Stimulated activated memory B cell treated with anti-CD40 and anti-IgM and Interleukin-4, amounts not matched to agents 10 μg/mL and 1 μg/mL and 100 μg/mL, for 72 hours (primary cell): Measurements from ENCODE around the gene CEACAM19.
A peak's percentile ranks its signal among the peaks of the same experiment; 100 is the strongest.

Source experiments
- ATAC-seq: fragments of 150-1000 bp; cut with Tn5 transposase; 2 replicates; pipeline ENCODE4 v1.10.0; 2021
- H3K27ac Mint-ChIP-seq: one replicate; pipeline ENCODE4 v1.8.0; 2022; ENCODE audit warnings: mild to moderate bottlenecking, mixed read lengths
- H3K27me3 Mint-ChIP-seq: one replicate; pipeline ENCODE4 v1.8.0; 2022; ENCODE audit warnings: mixed read lengths
- H3K36me3 Mint-ChIP-seq: one replicate; pipeline ENCODE4 v1.8.0; 2022; ENCODE audit warnings: mixed read lengths
- H3K4me1 Mint-ChIP-seq: one replicate; pipeline ENCODE4 v1.8.0; 2022; ENCODE audit warnings: mixed read lengths
- H3K4me3 Mint-ChIP-seq: one replicate; pipeline ENCODE4 v1.8.0; 2022; ENCODE audit warnings: mild to moderate bottlenecking, moderate library complexity, mixed read lengths
- H3K9me3 Mint-ChIP-seq: one replicate; pipeline ENCODE4 v1.8.0; 2022; ENCODE audit warnings: mixed read lengths

Gene CEACAM19

DNA sequence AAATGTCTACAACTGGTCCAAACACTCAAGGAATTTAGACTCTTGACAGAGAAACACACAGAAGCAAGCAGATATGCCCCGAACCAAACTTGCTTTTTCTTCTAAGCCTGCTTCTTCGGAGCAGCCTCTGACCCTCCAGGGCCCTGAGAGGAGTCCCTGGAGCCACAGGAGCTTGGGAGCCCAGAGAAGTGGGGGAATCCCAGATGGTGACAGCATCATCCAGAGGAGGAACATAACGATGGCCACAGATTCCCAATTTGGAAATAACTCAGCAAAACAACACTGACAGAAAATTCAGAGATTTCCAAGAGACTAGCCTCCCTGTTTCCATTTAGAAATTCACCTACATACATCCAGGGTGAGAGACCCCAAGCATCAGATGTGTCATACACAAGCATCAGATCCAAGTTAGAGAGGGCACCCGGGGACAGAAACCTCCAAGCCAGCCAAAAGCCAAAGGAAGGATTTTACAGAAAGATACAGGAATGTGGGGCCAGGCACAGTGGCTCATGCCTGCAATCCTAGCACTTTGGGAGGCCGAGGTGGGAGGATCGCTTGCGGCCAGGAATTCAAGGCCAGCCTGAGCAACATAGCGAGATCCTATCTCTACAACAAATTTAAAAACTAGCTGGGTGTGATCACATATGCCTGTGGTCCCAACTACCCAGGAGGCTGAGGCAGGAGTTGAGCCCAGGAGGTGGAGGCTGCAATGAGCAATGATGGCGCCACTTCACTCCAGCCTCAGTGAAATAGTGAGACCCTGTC is 29.6 kb upstream of the CEACAM19 start:
- no peaks in the 10 kb centered on the region for H3K36me3 Mint-ChIP-seq
- H3K27ac Mint-ChIP-seq = no peak overlapping the region
- H3K9me3 Mint-ChIP-seq = no peaks in the 10 kb centered on the region
- H3K4me1 Mint-ChIP-seq = peaks cover 5% of the 10 kb centered on the region
- peaks cover 40% of the 10 kb centered on the region for H3K27me3 Mint-ChIP-seq
- no peak overlapping the region for H3K4me3 Mint-ChIP-seq
- no peak for ATAC-seq

DNA sequence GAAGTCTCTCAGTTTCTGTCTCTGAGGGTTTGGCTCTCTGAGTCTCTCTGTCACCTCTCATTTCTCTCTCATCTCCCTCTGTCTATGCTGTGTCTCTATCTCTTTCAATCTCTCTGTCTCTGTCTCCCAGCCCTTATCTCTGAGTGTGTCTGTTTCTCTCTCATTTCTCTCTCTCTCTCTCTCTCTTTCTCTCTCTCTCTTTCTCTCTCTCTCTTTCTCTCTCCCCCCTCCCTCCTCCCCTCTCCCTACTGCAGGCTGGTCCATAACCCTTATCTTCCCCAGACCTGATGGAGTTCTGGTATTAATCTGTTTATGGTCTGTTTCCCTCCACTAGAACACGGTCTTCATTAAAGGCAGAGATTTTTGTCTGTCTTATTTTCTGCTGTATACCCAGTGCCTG is 28.9 kb upstream of the CEACAM19 start:
- H3K27me3 Mint-ChIP-seq = peaks cover 45% of the 10 kb centered on the region
- peaks cover 5% of the 10 kb centered on the region for H3K4me1 Mint-ChIP-seq
- no peak overlapping the region for H3K4me3 Mint-ChIP-seq
- no peaks in the 10 kb centered on the region for H3K9me3 Mint-ChIP-seq
- no peak overlapping the region for H3K27ac Mint-ChIP-seq
- no peaks in the 10 kb centered on the region for H3K36me3 Mint-ChIP-seq
- no peak for ATAC-seq

- H3K27ac Mint-ChIP-seq = no peak within 1 kb of the TSS
Measured at GRCh38 chr19:44643605-44644401, 27.5 kb upstream of the CEACAM19 start, which contains the start of gene PVR. TSS of gene PVR (plus strand) at chr19:44643910. CDS start at chr19:44644097, 187 bp downstream.

GRCh38 chr19:44644402-44645016 is 26.8 kb upstream of the CEACAM19 start:
- H3K4me3 Mint-ChIP-seq = peak overlapping the region; percentile 28
- no peaks in the 10 kb centered on the region for H3K9me3 Mint-ChIP-seq
- H3K27me3 Mint-ChIP-seq = peaks cover 47% of the 10 kb centered on the region
- no peak for ATAC-seq
- H3K27ac Mint-ChIP-seq = no peak overlapping the region
- H3K36me3 Mint-ChIP-seq = no peaks in the 10 kb centered on the region
- H3K4me1 Mint-ChIP-seq = peaks cover 5% of the 10 kb centered on the region

More at GRCh38 chr19:44643605-44644401, 27.5 kb upstream of the CEACAM19 start, which contains the start of gene PVR:
- ATAC-seq = peak; percentile 16
- no peaks in the 10 kb centered on the region for H3K36me3 Mint-ChIP-seq
- H3K4me1 Mint-ChIP-seq = peaks cover 5% of the 10 kb centered on the region
- H3K27me3 Mint-ChIP-seq = peaks cover 47% of the 10 kb centered on the region
- H3K9me3 Mint-ChIP-seq = no peaks in the 10 kb centered on the region
- H3K4me3 Mint-ChIP-seq = peak within 1 kb of the TSS; percentile 40

DNA sequence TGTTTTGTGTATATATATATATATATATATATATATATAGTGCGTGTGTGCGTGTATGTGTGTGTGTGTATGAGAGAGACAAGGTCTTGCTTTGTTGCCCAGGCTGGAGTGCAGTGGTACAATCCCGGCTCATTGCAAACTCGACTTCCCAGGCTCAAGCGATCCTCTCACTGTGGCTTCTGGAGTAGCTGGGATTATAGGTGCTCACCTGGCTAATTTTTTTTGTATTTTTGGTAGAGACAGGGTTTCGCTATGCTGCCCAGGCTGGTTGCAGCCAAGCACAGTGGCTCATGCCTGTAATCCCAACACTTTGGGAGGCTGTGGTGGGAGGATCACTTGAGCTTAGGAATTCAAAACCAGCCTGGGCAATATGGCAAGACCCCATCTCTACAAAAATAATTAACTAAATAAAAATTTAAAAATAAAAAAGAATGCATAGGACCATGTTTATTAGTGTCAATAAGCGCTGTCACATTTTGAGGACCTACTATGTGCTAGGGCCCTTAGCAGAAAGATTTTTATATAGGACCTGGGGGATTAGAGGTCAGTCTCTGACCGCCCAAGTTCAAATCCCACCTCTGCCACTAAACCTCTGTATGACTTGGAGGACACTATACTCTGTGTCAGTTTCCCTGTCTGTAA is 25.8 kb upstream of the CEACAM19 start:
- Mint-ChIP-seq H3K27me3 (peaks cover 54% of the 10 kb centered on the region), H3K9me3 (no peaks in the 10 kb centered on the region)
- ATAC-seq = no peak

DNA sequence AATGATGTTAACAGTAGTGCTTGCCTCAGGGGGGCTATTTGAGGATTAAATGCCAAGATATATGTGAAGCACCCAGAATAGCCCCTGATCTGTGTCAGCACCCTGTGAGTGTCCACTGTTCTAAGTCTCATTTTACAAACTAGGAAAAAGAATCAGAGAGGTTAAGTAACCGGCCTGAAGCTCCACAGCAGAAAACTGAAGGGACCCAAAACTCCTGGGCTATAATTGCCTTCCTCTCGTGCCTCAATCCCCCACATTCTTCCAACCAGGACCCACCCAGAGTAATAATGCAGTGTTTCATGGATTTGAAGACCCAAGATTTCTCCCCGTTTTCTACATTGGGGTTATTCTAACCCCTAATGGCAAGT is 25.2 kb upstream of the CEACAM19 start:
- peaks cover 5% of the 10 kb centered on the region for H3K4me1 Mint-ChIP-seq
- ATAC-seq = no peak
- H3K9me3 Mint-ChIP-seq = no peaks in the 10 kb centered on the region
- H3K4me3 Mint-ChIP-seq = no peak overlapping the region
- H3K36me3 Mint-ChIP-seq = no peaks in the 10 kb centered on the region
- H3K27me3 Mint-ChIP-seq = peaks cover 55% of the 10 kb centered on the region
- no peak overlapping the region for H3K27ac Mint-ChIP-seq

More for the DNA sequence above, 25.8 kb upstream of the CEACAM19 start:
- no peaks in the 10 kb centered on the region for H3K36me3 Mint-ChIP-seq
- no peak overlapping the region for H3K27ac Mint-ChIP-seq
- H3K4me3 Mint-ChIP-seq = no peak overlapping the region
- peaks cover 5% of the 10 kb centered on the region for H3K4me1 Mint-ChIP-seq

GRCh38 chr19:44647144-44647543 is 24.1 kb upstream of the CEACAM19 start:
- no peak for ATAC-seq
- Mint-ChIP-seq H3K27me3 (peaks cover 47% of the 10 kb centered on the region), H3K4me1 (peaks cover 5% of the 10 kb centered on the region), H3K9me3 (no peaks in the 10 kb centered on the region), H3K27ac (no peak overlapping the region), H3K36me3 (no peaks in the 10 kb centered on the region), H3K4me3 (no peak overlapping the region)

DNA sequence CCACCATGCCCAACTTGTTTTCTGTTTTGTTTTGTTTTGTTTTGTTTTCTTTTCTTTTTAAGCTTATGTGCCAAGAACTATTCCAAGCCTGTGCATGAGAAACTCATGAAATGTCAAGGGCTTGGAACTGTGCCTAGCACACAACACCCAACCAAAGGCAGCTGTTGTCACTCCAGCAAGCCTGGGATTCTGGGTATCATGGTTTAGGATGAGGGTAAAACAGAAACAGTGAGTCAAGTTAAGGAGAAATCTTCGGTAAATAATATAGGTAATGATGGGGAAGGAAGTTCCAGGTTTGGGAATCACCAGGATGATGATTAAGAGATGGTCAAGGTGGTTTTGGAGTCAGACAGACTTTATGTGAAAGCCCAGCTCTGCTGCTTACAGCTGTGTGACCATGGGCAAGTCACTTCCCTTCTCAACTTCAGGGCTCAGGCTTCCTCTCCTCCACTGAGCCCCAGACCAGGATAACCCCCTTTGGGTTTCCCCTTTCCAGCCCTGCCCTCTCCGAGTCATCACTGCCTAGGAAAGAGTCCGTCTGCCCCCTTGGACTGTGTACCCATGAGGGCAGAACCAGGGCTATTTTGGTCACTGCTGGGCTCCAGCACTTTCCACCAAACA is 22.5 kb upstream of the CEACAM19 start:
- Mint-ChIP-seq H3K36me3 (no peaks in the 10 kb centered on the region), H3K4me1 (peaks cover 7% of the 10 kb centered on the region), H3K9me3 (no peaks in the 10 kb centered on the region), H3K27ac (no peak overlapping the region), H3K27me3 (peaks cover 31% of the 10 kb centered on the region), H3K4me3 (no peak overlapping the region)
- no peak for ATAC-seq

DNA sequence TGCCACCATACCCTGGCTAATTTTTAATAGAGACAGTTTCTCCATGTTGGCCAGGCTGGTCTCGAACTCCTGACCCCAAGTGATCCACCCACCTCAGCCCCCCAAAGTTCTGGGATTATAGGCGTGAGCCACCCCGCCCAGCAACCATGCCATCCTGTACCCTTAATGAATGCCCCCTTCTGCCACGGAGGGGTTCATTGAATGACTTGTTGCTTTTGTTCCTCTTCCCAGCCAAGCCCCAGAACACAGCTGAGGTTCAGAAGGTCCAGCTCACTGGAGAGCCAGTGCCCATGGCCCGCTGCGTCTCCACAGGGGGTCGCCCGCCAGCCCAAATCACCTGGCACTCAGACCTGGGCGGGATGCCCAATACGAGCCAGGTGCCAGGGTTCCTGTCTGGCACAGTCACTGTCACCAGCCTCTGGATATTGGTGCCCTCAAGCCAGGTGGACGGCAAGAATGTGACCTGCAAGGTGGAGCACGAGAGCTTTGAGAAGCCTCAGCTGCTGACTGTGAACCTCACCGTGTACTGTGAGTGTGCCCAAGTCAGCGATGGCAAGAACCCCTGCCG is 21.6 kb upstream of the CEACAM19 start:
- H3K36me3 Mint-ChIP-seq = no peaks in the 10 kb centered on the region
- no peak overlapping the region for H3K4me3 Mint-ChIP-seq
- no peak for ATAC-seq

GRCh38 chr19:44653343-44653742 is 17.9 kb upstream of the CEACAM19 start:
- no peaks in the 10 kb centered on the region for H3K9me3 Mint-ChIP-seq
- peaks cover 20% of the 10 kb centered on the region for H3K4me1 Mint-ChIP-seq
- peaks cover 8% of the 10 kb centered on the region for H3K27me3 Mint-ChIP-seq
- no peak for ATAC-seq
- H3K36me3 Mint-ChIP-seq = no peaks in the 10 kb centered on the region
- H3K27ac Mint-ChIP-seq = no peak overlapping the region
- H3K4me3 Mint-ChIP-seq = no peak overlapping the region

More for the DNA sequence above, 21.6 kb upstream of the CEACAM19 start:
- peaks cover 31% of the 10 kb centered on the region for H3K27me3 Mint-ChIP-seq
- no peak overlapping the region for H3K27ac Mint-ChIP-seq
- H3K4me1 Mint-ChIP-seq = peaks cover 11% of the 10 kb centered on the region
- H3K9me3 Mint-ChIP-seq = no peaks in the 10 kb centered on the region

- Mint-ChIP-seq H3K36me3 (no peaks in the 10 kb centered on the region), H3K27me3 (peaks cover 8% of the 10 kb centered on the region), H3K9me3 (no peaks in the 10 kb centered on the region), H3K4me1 (peaks cover 20% of the 10 kb centered on the region), H3K4me3 (no peak overlapping the region), H3K27ac (no peak overlapping the region)
- ATAC-seq = peak; percentile 97
Measured at GRCh38 chr19:44653977-44654774, 17.1 kb upstream of the CEACAM19 start.

DNA sequence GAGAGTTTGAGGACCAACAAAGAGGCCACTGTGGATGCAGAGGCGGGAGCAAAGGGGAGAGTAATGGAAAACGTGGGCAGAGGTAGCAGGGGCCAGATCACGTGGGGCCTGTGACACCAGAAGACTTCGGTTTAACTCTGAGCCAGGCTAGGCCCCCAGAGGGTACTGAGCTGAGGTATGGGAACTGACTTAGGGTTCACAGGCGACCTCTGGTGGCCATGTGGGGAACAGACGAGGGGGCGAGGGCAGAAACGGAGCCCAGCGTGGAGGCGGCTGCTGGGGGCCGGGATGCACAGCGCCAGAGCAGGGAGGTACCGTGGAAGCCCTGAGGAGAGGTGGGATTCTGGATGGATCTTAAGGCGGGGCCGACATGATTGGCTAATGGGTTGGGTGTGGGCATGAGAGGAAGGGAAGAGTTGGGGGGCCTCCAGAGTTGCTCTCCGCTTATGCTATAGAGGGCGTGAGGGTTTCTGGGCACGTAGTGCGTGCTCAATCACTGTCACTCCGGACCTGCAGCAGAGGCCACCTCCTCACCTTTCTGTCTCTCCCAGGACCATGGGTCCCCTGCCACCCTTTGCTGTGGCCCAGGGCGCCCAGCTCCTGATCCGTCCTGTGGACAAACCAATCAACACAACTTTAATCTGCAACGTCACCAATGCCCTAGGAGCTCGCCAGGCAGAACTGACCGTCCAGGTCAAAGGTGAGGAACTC is 13.9 kb upstream of the CEACAM19 start:
- H3K4me1 Mint-ChIP-seq = peaks cover 20% of the 10 kb centered on the region

GRCh38 chr19:44658069-44658733 is 13.1 kb upstream of the CEACAM19 start:
- H3K9me3 Mint-ChIP-seq = no peaks in the 10 kb centered on the region
- no peaks in the 10 kb centered on the region for H3K36me3 Mint-ChIP-seq
- peaks cover 20% of the 10 kb centered on the region for H3K4me1 Mint-ChIP-seq
- H3K27me3 Mint-ChIP-seq = peaks cover 23% of the 10 kb centered on the region
- no peak overlapping the region for H3K27ac Mint-ChIP-seq
- no peak for ATAC-seq
- H3K4me3 Mint-ChIP-seq = no peak overlapping the region

More for the DNA sequence above, 13.9 kb upstream of the CEACAM19 start:
- peak; percentile 58 for ATAC-seq
- Mint-ChIP-seq H3K27ac (no peak overlapping the region), H3K4me3 (no peak overlapping the region), H3K36me3 (no peaks in the 10 kb centered on the region), H3K9me3 (no peaks in the 10 kb centered on the region), H3K27me3 (peaks cover 16% of the 10 kb centered on the region)
